MCF 10A (cell line): ENCODE data around the gene TNFSF12. TPM values are rescaled to one million over a fixed set of nuclear protein-coding genes. Genes with fewer than 3 reads are reported as not detected.

Experiments
- BruUV-seq: library from RNA; stranded (reverse); fragments of 400-500 nt; replicated peaks from 2 replicates; lab custom pipeline; 2021; lab: Mats Ljungman, UMichigan
- CTCF ChIA-PET: fragments of 300-600 bp; sonication (Branson Sonifier 250); formaldehyde crosslinking; extraction: SDS; loops from one replicate; lab custom pipeline; 2021; ENCODE audit warnings: antibody characterized with exemption, inconsistent platforms; lab: Yijun Ruan, JAX
- POLR2A ChIA-PET: fragments of 300-600, 350-650 bp; sonication (Branson Sonifier 250); formaldehyde crosslinking; extraction: SDS; loops from one replicate; lab custom pipeline; 2020; ENCODE audit warnings: antibody characterized with exemption, inconsistent platforms; lab: Yijun Ruan, JAX
- DNase-seq: peaks from one replicate; pipeline ENCODE4 v3.0.0-alpha.2; 2018; ENCODE audit not compliant: unreplicated experiment
- H3K27ac Mint-ChIP-seq: one replicate; pipeline ENCODE4 v1.8.0; 2022; ENCODE audit warnings: mild to moderate bottlenecking, low read depth, mixed read lengths; ENCODE audit not compliant: unreplicated experiment
- H3K27me3 Mint-ChIP-seq: one replicate; pipeline ENCODE4 v1.8.0; 2022; ENCODE audit warnings: mixed read lengths; ENCODE audit not compliant: insufficient read depth, unreplicated experiment
- H3K36me3 Mint-ChIP-seq: one replicate; pipeline ENCODE4 v1.8.0; 2022; ENCODE audit warnings: mild to moderate bottlenecking, moderate library complexity, mixed read lengths; ENCODE audit not compliant: insufficient read depth, unreplicated experiment
- H3K4me1 Mint-ChIP-seq: one replicate; pipeline ENCODE4 v1.8.0; 2022; ENCODE audit warnings: mixed read lengths; ENCODE audit not compliant: insufficient read depth, unreplicated experiment
- H3K4me3 Mint-ChIP-seq: one replicate; pipeline ENCODE4 v1.8.0; 2022; ENCODE audit warnings: mild to moderate bottlenecking, moderate library complexity, mixed read lengths; ENCODE audit not compliant: unreplicated experiment
- H3K9me3 Mint-ChIP-seq: one replicate; pipeline ENCODE4 v1.8.0; 2022; ENCODE audit warnings: mixed read lengths; ENCODE audit not compliant: unreplicated experiment
- intact Hi-C: fragments of 100-400 bp; cut with micrococcal nuclease; formaldehyde crosslinking; loops from 2 replicates; pipeline ENCODE4 v1.14.1; 2022
- total RNA-seq: library from RNA; stranded (reverse); gene quantifications from 2 replicates; pipeline ENCODE4 v1.2.3, GENCODE V29; 2022
- TF ChIP-seq, protein P1 (sequence below): fragments of 200-600 bp; IDR thresholded peaks from one replicate; pipeline ENCODE4 v1.8.0; 2022; ENCODE audit warnings: antibody characterized with exemption, mild to moderate bottlenecking; ENCODE audit not compliant: unreplicated experiment

The TNFSF12 gene
- total RNA-seq, 1 experiment from 2014 or later = 3.9 TPM

DNA sequence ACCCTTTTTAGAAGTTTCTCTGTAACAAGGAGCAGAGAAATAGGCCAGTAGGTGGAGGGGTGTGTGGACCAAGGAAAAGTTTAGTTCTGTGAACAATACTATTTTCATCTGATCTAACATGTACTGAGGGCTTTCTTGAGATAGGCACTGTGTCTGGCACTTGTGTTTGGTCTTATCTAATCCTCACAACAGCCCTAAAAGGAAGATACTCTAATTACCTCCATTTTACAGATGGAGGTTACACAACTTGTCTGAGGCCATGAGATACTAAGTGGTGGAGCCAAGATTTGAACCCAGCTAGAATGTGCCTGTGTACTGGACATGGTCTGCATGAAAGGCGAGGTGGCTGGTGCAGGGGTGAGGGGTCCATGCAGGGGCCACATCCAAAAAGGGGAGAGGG, 4.5 kb downstream of the TNFSF12 start:
- BruUV-seq = no TSS peak
- Mint-ChIP-seq H3K27ac (no peak overlapping the region), H3K9me3 (no peaks in the 10 kb centered on the region), H3K27me3 (no peaks in the 10 kb centered on the region), H3K4me1 (peaks cover 8% of the 10 kb centered on the region), H3K36me3 (no peaks in the 10 kb centered on the region), H3K4me3 (no peak overlapping the region)
- POLR2A ChIA-PET = no interaction called here
- no peak for DNase-seq
- CTCF ChIA-PET = interaction anchor here (0.6 to 3.0 kb wide), 2 partner anchors 17 to 40 kb away, joined by 3 to 13 read pairs; no protein-coding TSS in a partner anchor
- TF ChIP-seq, protein P1, sequence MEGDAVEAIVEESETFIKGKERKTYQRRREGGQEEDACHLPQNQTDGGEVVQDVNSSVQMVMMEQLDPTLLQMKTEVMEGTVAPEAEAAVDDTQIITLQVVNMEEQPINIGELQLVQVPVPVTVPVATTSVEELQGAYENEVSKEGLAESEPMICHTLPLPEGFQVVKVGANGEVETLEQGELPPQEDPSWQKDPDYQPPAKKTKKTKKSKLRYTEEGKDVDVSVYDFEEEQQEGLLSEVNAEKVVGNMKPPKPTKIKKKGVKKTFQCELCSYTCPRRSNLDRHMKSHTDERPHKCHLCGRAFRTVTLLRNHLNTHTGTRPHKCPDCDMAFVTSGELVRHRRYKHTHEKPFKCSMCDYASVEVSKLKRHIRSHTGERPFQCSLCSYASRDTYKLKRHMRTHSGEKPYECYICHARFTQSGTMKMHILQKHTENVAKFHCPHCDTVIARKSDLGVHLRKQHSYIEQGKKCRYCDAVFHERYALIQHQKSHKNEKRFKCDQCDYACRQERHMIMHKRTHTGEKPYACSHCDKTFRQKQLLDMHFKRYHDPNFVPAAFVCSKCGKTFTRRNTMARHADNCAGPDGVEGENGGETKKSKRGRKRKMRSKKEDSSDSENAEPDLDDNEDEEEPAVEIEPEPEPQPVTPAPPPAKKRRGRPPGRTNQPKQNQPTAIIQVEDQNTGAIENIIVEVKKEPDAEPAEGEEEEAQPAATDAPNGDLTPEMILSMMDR = no peak
- intact Hi-C loops = no loop called here

DNA sequence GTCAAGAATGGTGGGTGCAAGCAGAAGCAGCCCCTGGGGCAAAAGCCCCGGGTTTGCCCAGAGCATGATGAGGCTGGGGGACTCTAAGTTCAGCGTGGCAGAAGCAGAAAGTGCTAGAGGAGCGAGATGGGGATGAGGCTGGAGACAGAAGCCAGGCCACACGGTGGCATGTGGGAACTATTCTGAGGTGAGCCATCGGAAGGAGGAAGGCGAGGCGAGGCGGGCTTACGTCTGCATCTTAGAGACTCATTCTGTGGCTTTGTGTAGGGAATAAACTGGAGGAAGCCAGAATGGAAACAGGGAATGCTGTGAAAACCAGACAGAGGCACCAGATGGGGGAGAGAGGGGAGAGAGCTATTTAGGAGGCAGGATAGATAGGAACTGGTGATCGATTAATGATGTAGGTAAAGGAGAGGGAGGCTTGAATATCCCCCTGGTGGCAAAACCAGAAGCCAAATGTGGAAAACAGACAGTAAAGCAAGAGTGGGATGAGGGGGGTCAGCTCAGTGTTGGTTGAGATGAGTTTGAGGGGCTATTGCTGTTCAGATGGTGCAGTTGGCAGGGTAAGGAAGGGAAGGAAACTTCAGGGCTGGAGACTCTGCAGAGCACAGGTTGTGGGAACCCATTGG, 6.6 kb downstream of the TNFSF12 start:
- H3K36me3 Mint-ChIP-seq = no peaks in the 10 kb centered on the region
- no TSS peak for BruUV-seq
- TF ChIP-seq, protein P1 = no peak
- no peak overlapping the region for H3K4me3 Mint-ChIP-seq
- no peak for DNase-seq
- H3K27me3 Mint-ChIP-seq = no peaks in the 10 kb centered on the region
- no peaks in the 10 kb centered on the region for H3K9me3 Mint-ChIP-seq
- ChIA-PET POLR2A (interaction anchor here (1.3 kb wide), 1 partner anchor 114 kb away, joined by 3 read pairs; no protein-coding TSS in a partner anchor), CTCF (no interaction called here)
- intact Hi-C loops = no loop called here
- H3K4me1 Mint-ChIP-seq = peaks cover 29% of the 10 kb centered on the region
- H3K27ac Mint-ChIP-seq = no peak overlapping the region

DNA sequence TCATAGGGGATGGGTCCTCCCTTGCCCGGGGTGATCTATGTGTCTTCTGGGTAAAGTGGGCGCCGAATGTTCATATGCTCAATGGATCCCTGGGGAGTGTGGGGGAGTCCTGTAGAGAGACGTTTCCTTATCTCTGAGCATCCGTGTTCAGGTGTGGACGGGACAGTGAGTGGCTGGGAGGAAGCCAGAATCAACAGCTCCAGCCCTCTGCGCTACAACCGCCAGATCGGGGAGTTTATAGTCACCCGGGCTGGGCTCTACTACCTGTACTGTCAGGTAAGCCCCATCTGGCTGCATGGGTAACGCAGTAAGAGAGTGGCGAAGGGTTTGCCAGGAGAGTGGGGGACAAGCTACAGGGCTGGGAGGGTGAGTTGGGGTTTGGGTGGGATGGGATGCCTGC, 7.8 kb downstream of the TNFSF12 start:
- no peak for DNase-seq
- TF ChIP-seq, protein P1 = no peak
- POLR2A ChIA-PET = interaction anchor here (1.1 to 6.0 kb wide), 5 partner anchors 8 to 132 kb away, joined by 4 to 71 read pairs (median 4); partner anchors contain the start of genes MPDU1, POLR2A, TNFSF12 and WRAP53
- CTCF ChIA-PET = interaction anchor here (0.6 to 7.1 kb wide), 3 partner anchors 17 to 42 kb away, joined by 3 to 123 read pairs (median 3); no protein-coding TSS in a partner anchor
- no peaks in the 10 kb centered on the region for H3K27me3 Mint-ChIP-seq
- no TSS peak for BruUV-seq
- peaks cover 36% of the 10 kb centered on the region for H3K4me1 Mint-ChIP-seq
- H3K9me3 Mint-ChIP-seq = no peaks in the 10 kb centered on the region
- intact Hi-C loops = no loop called here
- H3K27ac Mint-ChIP-seq = no peak overlapping the region
- H3K4me3 Mint-ChIP-seq = no peak overlapping the region
- peaks cover 6% of the 10 kb centered on the region for H3K36me3 Mint-ChIP-seq

DNA sequence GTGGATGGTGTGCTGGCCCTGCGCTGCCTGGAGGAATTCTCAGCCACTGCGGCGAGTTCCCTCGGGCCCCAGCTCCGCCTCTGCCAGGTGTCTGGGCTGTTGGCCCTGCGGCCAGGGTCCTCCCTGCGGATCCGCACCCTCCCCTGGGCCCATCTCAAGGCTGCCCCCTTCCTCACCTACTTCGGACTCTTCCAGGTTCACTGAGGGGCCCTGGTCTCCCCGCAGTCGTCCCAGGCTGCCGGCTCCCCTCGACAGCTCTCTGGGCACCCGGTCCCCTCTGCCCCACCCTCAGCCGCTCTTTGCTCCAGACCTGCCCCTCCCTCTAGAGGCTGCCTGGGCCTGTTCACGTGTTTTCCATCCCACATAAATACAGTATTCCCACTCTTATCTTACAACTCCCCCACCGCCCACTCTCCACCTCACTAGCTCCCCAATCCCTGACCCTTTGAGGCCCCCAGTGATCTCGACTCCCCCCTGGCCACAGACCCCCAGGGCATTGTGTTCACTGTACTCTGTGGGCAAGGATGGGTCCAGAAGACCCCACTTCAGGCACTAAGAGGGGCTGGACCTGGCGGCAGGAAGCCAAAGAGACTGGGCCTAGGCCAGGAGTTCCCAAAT, 8.4 kb downstream of the TNFSF12 start:
- DNase-seq = no peak
- CTCF ChIA-PET = interaction anchor here (0.6 to 7.1 kb wide), 3 partner anchors 18 to 43 kb away, joined by 3 to 123 read pairs (median 3); no protein-coding TSS in a partner anchor
- peak overlapping the region; percentile 91 for H3K27ac Mint-ChIP-seq
- POLR2A ChIA-PET = interaction anchor here (0.6 to 6.0 kb wide), 13 partner anchors 9 to 131 kb away, joined by 3 to 71 read pairs (median 4); partner anchors contain the start of genes CD68, MPDU1, POLR2A and TMEM102
- H3K4me1 Mint-ChIP-seq = peaks cover 36% of the 10 kb centered on the region
- TF ChIP-seq, protein P1 = no peak
- H3K4me3 Mint-ChIP-seq = no peak overlapping the region
- BruUV-seq = no TSS peak
- intact Hi-C loops = no loop called here
- no peaks in the 10 kb centered on the region for H3K27me3 Mint-ChIP-seq
- H3K36me3 Mint-ChIP-seq = peaks cover 7% of the 10 kb centered on the region
- no peaks in the 10 kb centered on the region for H3K9me3 Mint-ChIP-seq
